Right forelimb (tissue), 1 donor: Measurements from ENCODE around the gene TFAP2E.

Source experiments
- DNase-seq: peaks from one replicate; pipeline ENCODE4 v3.0.0-alpha.2; 2018

Gene TFAP2E

DNA sequence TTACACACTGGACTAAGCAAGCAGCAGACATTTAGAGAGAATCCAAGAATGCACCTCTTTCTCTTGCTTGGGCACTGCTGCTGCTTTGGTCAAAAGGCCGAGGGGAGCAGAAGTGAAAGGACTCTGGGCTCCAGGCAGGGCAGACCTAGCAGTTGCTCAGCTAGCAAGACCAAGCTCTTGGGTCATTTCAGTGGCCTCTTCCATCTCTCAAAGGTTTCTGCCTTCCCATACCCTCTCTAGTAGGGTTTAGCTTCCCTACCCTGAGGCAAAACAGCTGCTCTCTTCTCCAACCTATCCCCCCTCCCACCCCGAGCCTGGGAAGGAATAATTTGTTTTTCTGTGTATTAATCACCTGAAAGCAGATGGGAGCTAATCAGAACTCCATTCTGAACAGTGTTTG, 25.8 kb downstream of the TFAP2E start:
- no peak for DNase-seq

DNA sequence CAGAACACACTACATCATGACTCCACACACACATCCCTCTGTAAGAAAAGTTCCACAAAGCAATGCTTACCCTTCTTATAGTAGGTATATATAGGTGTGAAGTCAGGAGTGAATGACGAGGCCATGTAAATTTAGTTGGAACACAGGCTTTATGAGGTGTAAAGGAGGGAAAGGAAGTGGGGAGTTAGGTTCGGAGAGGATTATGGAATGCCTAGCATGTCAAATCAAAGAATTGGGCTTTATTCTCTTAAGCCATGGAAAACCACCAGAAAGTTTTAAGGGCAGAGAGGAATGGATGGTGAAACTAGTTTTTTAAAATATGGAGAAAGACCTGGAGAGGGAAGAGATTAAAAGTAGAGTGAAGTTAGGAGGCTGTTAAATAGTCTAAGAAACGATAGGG, 26.3 kb downstream of the TFAP2E start:
- DNase-seq = no peak

DNA sequence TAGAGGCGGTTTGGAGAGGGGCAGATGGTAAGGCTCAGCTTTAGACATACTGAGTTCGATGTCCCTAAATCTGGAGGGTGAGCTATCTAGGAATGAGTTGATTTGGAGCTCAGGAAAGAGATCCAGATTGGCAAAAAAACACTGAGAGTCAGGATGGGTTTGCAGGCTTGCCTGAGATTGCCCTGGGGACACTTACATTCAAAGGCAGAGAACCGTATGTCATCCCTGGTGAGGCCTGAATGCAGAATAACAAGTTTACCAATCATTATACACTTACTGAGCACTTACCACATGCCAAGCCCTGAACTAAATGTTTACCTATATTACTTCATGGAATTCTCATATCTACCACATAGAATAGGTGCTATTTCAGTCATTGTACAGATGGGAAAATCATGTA, 27.5 kb downstream of the TFAP2E start:
- DNase-seq = no peak

DNA sequence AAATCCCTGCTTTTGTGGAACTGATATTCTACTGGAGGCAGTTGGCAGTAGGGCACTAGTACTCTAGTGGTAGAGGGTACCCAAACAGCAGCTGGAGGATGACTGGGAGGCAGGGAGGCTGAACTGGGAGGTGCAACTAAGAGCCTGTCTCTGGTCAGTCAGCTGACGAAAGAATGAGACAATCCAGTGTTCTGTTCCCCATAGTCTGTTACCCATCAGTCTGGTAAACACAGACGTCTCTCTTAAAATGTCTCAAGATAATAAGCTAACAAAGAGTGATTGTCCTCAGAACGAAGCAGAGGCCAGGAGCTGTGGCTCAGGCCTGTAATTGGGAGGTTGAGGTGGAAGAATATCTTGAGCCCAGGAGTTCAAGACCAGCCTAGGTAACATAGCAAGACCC, 30.4 kb downstream of the TFAP2E start:
- DNase-seq = no peak

DNA sequence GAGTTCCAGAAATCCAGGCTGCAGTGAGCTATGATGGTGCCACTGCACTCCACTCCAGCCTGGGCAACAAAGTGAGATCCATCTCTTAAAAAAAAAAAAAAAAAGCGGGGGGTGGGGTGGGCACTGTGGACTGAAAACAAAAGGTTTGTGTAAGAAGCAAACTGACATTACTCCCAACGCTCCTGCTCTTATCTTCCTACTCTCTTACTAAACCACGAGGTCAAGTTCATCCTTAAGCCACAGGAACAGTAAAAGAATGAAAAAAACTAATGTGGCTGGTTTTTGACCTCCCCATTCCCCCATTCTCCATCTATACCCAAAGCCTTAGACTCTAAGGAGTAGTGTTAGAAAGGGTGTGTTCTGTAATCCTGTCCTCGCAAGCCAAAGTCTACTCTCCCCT, 30.8 kb downstream of the TFAP2E start:
- DNase-seq = no peak

DNA sequence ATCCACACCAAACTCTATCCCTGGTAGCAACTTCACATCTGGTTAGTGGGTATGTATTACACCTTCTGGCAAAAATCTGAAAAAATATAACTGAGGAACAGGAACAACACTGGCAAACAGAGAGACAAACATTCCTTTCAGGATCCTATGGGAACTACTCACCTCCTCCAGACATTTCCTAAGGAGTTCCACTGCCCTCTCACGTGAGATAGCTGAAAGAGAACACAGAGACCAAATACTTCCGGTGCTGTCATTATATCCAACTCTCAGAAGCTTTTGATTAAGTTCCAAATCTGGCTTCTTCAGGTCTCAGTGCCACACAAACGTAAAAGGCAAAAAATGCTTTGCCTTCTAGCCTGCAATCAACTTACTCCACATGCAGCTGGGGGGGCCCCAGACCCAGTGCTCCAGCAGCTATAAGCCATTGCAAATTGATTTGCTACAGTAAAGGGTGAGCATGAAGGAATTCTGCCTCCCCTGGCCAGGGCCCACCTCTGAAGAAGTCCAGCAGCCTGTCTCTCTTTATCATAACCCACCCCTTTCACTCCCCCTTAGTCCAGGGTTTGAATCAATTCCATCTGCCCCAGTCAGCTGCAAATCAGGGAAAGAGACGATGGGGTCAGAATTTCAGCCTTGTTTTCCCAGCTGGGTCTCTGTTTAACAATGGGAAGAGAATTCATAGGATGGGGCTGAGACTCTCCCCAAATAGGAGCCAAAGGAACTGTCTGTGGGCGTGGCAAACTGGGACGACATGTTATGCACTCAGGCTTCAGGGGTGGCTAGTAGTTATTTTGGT, 32.2 kb downstream of the TFAP2E start:
- DNase-seq = no peak

DNA sequence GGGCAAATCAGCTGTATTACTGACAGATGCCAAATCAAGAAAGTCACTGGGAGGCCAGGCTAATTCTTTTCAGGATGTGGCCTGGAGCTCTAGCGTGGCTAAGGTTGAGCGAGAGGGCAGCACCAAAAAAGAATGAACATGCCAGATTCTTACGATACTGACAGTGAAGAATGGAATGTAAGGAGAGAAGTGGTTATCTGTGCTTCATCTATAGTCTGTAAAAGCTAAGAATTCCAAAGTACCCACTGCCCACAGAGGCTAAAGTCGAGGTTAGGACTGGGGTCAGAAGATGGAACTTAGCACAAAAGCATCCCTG, 32.7 kb downstream of the TFAP2E start:
- no peak for DNase-seq

DNA sequence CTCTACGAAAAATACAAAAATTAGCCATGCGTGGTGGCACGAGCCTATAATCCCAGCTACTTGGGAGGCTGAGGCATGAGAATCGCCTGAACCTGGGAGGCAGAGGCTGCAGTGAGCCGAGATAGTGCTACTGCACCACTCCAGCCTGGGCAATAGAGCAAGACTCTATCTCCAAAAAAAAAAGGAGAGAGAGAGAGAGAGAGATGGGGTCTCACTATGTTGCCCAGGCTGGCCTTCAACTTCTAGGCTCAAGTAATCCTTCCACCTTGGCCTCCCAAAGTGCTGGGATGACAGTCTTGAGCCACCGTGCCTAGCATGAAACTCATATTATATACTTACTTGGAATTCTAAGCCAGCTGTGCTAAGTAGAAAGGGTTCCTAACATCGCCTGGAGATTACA, 38.5 kb downstream of the TFAP2E start:
- no peak for DNase-seq

DNA sequence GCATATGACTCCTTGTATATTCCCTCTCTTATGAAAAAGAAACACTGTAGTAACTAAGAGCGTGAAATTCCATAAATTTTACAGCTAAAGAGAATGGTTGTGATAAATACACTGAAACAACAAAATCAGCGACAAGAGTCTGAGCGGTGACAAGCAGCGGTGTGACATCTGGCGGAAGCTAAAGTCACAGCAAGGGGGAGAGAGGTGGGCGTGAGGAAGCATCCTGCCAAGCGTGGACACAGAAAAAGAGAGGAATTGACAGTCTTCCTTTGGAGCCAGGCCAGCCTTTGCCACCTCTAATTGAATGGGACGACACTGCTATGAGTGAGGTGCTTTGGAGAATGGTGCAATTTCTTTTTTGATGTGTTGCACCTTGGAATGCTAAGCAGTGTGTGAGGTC, 42.3 kb downstream of the TFAP2E start:
- no peak for DNase-seq

DNA sequence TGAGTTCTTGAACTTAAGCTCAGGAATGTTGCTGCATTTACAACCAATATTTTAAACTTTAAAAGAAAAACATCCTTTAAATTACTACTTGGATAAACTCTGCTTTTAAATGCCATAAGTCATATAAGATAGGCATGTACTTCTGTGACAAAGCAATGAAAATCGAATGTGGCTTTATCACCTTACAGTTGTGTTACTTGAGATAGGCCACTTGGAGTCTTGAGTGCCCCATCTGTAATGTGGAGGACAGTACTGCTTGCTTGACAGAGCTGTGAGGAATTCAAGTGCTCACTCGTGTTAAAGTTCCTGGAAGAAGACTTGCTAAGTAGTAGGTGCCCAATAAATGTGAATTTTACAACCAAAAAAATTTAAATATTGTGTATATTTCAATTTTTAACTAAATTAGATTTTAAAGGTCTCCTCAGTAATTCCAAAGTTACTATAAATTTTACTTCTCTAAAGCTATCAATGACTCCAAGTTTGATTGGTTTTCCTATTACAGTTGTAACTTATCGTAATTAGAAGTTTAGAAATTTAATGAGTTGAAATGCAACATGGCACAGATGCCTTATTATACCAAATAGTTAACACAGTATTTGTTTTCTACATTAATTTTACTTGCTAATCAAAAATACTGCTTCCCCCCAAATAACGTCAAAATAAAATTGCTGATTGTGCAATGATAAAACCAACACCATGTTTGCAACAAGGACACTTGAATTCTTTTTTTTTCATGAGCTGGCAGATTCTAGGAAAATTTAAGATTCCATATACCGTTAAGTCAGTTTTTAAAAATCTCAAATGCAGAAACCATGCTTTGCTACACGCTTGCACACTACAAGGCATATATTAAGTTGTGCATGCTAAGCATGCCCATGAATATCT, 46.4 kb downstream of the TFAP2E start:
- no peak for DNase-seq

DNA sequence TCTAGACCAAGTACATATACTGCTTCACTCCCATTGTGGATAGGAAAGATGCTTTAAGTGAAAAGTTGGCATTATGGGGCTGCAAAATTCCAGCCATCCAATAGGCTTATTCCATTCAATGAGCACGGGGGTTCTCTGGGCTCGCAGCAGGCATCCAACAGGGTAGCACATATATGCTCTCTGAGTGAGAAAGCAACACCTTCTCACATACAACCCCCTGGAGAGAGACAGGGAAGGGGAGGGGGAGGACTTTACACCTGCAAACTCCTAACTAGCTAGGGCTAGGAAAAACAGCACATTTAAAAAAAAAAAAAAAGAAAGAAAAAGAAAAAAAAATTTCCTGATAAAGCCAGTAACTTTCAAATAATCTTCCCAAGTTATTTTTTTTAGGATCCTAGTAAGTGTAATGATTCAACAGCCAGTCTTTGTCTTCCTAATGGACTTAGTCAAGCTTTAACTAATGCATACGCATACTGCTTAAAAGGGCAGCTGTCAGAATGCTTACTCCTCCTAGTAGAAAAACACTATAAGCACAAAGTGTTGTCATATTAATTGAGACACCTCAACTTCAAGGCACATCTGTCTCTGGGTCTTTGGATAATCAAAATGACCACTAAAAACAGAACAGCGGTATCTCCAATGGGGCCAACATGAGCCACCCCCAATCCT, 49.5 kb downstream of the TFAP2E start:
- DNase-seq = no peak

DNA sequence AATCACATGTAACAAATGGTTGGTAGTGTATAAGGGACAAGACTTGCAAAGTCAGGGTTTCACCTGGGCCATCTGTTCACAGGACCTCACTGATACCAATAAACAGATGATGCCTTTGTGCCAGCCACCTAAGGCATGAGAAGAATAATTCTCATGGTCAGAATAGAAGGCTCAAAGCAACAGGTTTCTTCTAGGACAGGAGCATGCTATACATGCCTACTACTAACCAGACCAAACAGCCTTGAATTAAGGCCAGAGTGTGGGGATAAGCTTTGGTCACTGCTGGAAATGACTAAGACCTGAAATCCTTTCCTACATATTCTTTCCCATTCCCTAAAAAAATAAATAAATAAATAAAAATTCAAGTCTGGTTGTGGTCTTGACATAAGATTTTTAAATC, 50.7 kb downstream of the TFAP2E start:
- no peak for DNase-seq

DNA sequence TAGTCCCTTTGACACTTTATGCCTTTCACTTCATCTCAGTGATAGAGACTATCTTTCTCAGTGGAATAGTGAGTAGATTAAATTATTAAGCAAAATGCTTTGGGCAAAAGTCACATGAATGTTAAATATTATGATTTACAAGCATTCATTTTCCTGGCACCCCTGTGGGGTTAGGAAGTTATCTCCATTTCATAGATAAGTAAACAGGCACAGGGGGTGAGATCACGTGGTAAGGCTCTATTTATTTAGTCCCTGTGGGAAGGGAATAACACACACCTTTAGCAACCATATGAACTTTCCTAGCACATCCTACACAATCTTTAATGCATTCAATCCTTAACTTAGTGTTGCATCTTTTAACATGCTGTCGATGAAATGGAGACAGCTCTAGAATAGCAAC, 55.9 kb downstream of the TFAP2E start:
- no peak for DNase-seq

DNA sequence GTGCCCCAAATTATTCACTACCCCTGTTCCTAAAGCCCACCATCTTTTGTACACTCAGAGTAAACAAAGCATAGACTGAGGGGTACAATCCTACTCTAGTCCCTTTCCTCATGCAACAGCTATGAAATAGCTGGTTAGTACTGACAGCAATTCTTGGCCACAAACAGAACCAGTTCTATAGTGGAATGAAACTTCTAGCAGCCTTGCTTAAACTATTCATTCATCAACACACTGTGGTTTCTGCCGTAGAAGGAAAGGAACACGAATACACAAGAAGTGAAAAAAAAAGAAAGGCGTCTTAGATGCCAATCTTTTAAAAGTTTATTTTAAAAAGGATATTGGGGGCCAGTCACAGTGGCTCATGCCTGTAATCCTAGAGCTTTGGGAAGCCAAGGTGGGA, 58.3 kb downstream of the TFAP2E start:
- no peak for DNase-seq

DNA sequence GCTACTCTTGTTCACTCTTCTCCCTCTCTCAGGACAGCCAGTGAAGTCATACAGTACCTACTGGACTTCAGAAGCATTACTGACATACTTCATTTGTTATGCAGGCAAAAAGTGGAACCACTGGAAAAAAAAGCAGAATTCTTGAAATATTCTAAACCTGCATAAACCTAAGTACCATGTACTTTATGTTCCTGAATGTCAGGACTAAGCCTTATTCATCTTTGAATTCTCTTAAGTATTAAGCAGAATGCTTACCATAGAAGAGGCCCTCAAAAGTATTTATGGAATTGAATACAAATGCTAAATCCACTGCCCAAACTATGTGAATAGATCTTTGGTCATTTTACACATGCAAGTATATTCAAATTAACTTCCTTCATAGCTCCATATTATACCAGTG, 60.4 kb downstream of the TFAP2E start:
- DNase-seq = no peak

DNA sequence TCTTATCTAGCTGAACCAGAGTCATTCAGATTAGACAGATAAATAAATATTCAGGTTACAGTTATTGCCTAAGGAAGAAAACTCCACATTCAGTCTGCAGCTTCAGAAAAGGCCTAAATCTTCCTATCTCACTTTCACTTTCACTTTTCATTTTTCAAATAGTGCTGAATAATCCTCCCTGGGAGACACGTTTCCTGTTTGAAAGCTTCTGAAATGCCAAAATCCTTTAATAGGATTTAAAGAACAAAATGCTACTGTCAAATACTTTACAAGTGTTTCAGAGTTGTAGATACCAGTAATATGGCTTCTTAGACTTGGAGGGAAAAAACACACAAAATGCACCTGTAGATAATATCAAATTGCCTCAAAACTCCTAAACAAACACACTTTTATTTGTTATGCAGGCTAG, 64.3 kb downstream of the TFAP2E start:
- no peak for DNase-seq

DNA sequence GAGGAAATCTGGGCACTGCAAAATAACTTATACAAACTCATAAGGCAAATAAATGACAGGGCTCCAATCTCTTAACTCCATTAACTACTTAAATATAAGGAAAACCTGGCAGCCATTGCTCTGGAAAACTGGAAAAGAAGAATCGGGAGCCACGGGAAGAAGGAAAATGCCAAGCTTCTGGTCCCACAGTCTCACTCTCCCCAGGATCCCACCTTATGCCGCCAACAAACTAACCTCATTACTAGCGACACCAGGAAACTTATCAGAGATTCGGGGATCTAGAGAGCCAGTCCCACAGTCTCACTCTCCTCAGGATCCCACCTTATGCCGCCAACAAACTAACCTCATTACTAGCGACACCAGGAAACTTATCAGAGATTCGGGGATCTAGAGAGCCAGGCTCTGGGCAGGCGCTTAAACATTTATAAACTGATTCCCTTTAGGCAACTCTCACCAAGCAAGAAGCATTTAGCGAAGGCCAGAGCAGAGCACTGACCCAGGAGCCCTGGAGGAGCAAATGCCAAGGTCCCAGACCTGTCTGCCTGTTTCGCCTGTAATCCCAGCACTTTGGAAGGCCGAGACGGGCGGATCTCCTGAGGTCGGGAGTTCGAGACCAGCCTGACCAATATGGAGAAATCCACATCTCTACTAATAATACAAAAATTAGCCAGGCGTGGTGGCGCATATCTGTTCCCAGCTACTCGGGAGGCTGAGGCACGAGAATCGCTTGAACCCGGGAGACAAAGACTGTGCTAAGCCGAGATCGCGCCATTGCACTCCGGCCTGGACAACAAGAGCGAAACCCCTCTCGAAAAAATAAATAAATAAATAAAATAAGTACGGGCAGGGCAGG, 67.5 kb downstream of the TFAP2E start:
- DNase-seq = no peak

DNA sequence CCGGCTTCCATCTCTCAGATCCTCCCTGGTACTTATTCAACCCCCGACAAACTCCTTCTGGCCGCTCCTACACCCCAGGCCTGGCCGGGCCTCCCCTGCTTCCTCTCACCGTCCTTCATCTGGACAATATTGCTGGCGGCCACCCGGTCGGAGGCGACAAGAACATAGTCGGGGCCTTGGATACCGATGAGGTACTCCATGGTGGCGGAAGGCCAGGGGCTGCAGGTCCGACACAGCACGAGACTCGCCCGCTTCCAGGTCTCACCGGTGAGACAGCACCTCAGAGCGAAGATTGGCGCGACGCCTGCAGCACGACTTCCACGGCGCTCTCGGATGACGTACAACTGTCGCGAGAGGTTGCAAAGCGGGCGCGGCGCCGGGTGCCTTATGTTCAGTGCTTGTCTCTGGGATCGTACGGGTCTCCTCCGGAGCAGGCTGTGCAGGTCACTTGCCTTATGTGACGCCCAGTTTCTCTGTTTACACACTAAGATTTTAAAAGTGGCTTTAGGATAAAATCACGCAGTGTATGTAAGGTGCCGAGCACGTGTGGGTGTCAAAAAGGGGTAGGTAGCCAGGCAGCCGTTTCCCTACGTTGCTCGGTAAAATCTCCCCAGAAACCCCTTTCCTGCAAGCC, 68.2 kb downstream of the TFAP2E start, which contains the start of gene PSMB2:
PSMB2 (minus strand) TSS at position 294 of the 634 bp plus-strand sequence; CDS start at position 200, 94 bp downstream.
- DNase-seq = peak; percentile 98

DNA sequence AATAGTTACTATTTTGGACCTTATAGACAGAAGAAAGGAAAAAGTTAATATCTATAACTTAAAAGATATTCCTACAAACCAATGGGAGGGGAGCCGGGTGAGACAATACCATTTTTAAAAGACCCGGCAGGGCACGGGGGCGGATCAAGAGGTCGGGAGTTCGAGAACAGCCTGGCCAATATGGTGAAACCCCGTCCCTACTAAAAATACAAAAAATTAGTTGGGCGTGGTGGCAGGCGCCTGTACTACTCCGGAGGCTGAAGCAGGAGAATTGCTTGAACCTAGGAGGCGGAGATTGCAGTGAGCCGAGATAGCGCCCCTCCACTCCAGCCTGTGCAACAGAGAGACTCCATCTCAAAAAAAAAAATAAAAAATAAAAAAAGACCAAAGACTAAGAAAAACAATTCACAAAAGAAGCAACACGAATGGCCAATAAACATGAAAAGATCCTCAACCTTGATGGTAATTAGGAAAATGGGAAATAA, 69.4 kb downstream of the TFAP2E start:
- DNase-seq = no peak

DNA sequence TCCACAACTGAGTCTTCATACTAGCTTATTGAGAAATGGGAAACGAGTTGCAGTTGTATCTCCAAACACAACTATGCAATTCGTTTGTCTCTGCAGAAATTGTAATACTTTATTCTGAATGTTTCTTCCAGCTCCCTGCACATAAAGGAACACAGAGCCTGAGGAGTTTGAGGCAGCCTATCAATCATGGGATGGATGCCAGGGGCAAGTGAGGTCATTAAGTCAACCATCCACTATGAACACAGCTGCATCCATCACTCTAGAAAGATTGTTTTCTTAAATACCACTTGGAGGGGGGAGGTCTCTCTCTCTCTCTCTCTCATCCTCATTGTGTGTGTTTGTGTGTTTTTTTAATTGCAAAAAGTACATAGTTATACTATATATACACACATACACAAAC, 71.1 kb downstream of the TFAP2E start:
- DNase-seq = no peak
